OCI-M2 (cell line): ENCODE results near the gene SPAG9.

Experiments used
- DNase-seq: peaks from one replicate; lab custom pipeline; 2025; ENCODE audit not compliant: unreplicated experiment; lab: John Stamatoyannopoulos, UW

SPAG9 gene

GRCh38 chr17:50955667-50956120 is 165.0 kb downstream of the SPAG9 start:
- no peak for DNase-seq

GRCh38 chr17:50955160-50955559 is 165.5 kb downstream of the SPAG9 start:
- no peak for DNase-seq

- no peak for DNase-seq
Measured at GRCh38 chr17:50954641-50955121, 166.0 kb downstream of the SPAG9 start.

- no peak for DNase-seq
Measured at GRCh38 chr17:50953831-50954601, 166.7 kb downstream of the SPAG9 start.

GRCh38 chr17:50953518-50953830 is 167.2 kb downstream of the SPAG9 start:
- no peak for DNase-seq

- DNase-seq = no peak
Measured at GRCh38 chr17:50952889-50953288, 167.8 kb downstream of the SPAG9 start.

GRCh38 chr17:50952013-50952412 is 168.7 kb downstream of the SPAG9 start:
- DNase-seq = no peak

- no peak for DNase-seq
Measured at GRCh38 chr17:50949989-50950877, 170.4 kb downstream of the SPAG9 start.

- no peak for DNase-seq
Measured at GRCh38 chr17:50949128-50949988, 171.3 kb downstream of the SPAG9 start.

- DNase-seq = no peak
Measured at GRCh38 chr17:50948711-50949110, 172.0 kb downstream of the SPAG9 start.

GRCh38 chr17:50947782-50948543 is 172.7 kb downstream of the SPAG9 start:
- DNase-seq = no peak

- DNase-seq = no peak
Measured at GRCh38 chr17:50946891-50947781, 173.5 kb downstream of the SPAG9 start.

- no peak for DNase-seq
Measured at GRCh38 chr17:50946223-50946890, 174.3 kb downstream of the SPAG9 start.

- DNase-seq = no peak
Measured at GRCh38 chr17:50945779-50946222, 174.9 kb downstream of the SPAG9 start.

- no peak for DNase-seq
Measured at GRCh38 chr17:50944902-50945720, 175.6 kb downstream of the SPAG9 start.

- no peak for DNase-seq
Measured at GRCh38 chr17:50944054-50944901, 176.4 kb downstream of the SPAG9 start.

GRCh38 chr17:50943575-50943933 is 177.1 kb downstream of the SPAG9 start:
- no peak for DNase-seq
